Retinal pigment epithelial cell (primary cell): ENCODE measurements around the gene BUD23.

Experiments
- DNase-seq: peaks from one replicate; pipeline ENCODE4 v3.0.0-alpha.2; 2010; ENCODE audit warnings: low read depth
- H3K4me3 ChIP-seq: 2 replicates; pipeline ENCODE4 v1.5.1; 2011; ENCODE audit warnings: mild to moderate bottlenecking, low read length, control low read depth, moderate library complexity
- CTCF ChIP-seq: conservative IDR thresholded peaks from 2 replicates; pipeline ENCODE4 v1.5.1; 2011; ENCODE audit warnings: low read depth, low read length, control low read depth, inconsistent platforms

BUD23 gene

GRCh38 chr7:73679709-73680108 lies 3.7 kb upstream of the BUD23 start:
- TF ChIP-seq CTCF: no peak
- no peak overlapping the region for H3K4me3 ChIP-seq
- DNase-seq: no peak

- no peak for TF ChIP-seq CTCF
- H3K4me3 ChIP-seq: no peak overlapping the region
- no peak for DNase-seq
These were observed 2.9 kb upstream of the BUD23 start for GRCh38 chr7:73680501-73680900.

- no peak for TF ChIP-seq CTCF
- H3K4me3 ChIP-seq: peak overlapping the region; percentile 6
- DNase-seq: no peak
These were observed 2.4 kb upstream of the BUD23 start for GRCh38 chr7:73681031-73681430.

GRCh38 chr7:73682745-73683055 lies 697 bp upstream of the BUD23 start:
- TF ChIP-seq CTCF: no peak
- H3K4me3 ChIP-seq: peak overlapping the region; percentile 98
- no peak for DNase-seq

- DNase-seq: no peak
- H3K4me3 ChIP-seq: peak overlapping the region; percentile 98
- TF ChIP-seq CTCF: no peak
These were observed 644 bp downstream of the BUD23 start for GRCh38 chr7:73683788-73684693.

GRCh38 chr7:73685311-73685710 lies 1.9 kb downstream of the BUD23 start:
- no peak overlapping the region for H3K4me3 ChIP-seq
- no peak for DNase-seq
- TF ChIP-seq CTCF: no peak

GRCh38 chr7:73688288-73688687 lies 4.9 kb downstream of the BUD23 start:
- DNase-seq: no peak
- no peak overlapping the region for H3K4me3 ChIP-seq
- no peak for TF ChIP-seq CTCF
